ENCODE results near the gene FGF1. TPM values are rescaled to one million over a fixed set of nuclear protein-coding genes. Genes with fewer than 3 reads are reported as not detected.

Gene FGF1
- total RNA-seq (2012; rRNA removed): 1.5 TPM in 2 replicates

GRCh38 chr5:142685418-142686209 is at the start of gene FGF1:
Gene FGF1, minus strand, starts transcription at chr5:142686090. Its CDS starts 71,963 bp downstream, at chr5:142614127.
- Histone ChIP-seq H3K9ac (ENCODE audit: low read depth, low read length) (peak within 1 kb of the TSS; percentile 17), H3K4me3 (ENCODE audit: low read length) (no peak within 1 kb of the TSS), H3K27me3 (ENCODE audit: control insufficient read depth, insufficient read depth, low read length) (peaks cover 2% of the 10 kb centered on the region), H3K9me3 (replicated peaks; ENCODE audit: low read length) (no peaks in the 10 kb centered on the region), H3K36me3 (ENCODE audit: insufficient read depth, low read length) (no peaks in the 10 kb centered on the region), H3K4me2 (ENCODE audit: low read length) (peak within 1 kb of the TSS; percentile 62), H3K4me1 (ENCODE audit: control insufficient read depth, insufficient read depth, low read length) (peaks cover 37% of the 10 kb centered on the region)

- no peaks in the 10 kb centered on the region for H3K36me3 ChIP-seq (ENCODE audit: insufficient read depth, low read length)
- H3K27me3 ChIP-seq (ENCODE audit: control insufficient read depth, insufficient read depth, low read length): no peaks in the 10 kb centered on the region
- no peaks in the 10 kb centered on the region for H3K9me3 ChIP-seq (replicated peaks; ENCODE audit: low read length)
- H3K4me2 ChIP-seq (ENCODE audit: low read length): no peak overlapping the region
- peaks cover 31% of the 10 kb centered on the region for H3K4me1 ChIP-seq (ENCODE audit: control insufficient read depth, insufficient read depth, low read length)
- H3K9ac ChIP-seq (ENCODE audit: low read depth, low read length): peak overlapping the region; percentile 74
- no peak overlapping the region for H3K4me3 ChIP-seq (ENCODE audit: low read length)
Measured at GRCh38 chr5:142727735-142728047, 41.8 kb upstream of the FGF1 start.

GRCh38 chr5:142726188-142726731 is 40.4 kb upstream of the FGF1 start:
- Histone ChIP-seq H3K36me3 (ENCODE audit: insufficient read depth, low read length) (no peaks in the 10 kb centered on the region), H3K27me3 (ENCODE audit: control insufficient read depth, insufficient read depth, low read length) (no peaks in the 10 kb centered on the region), H3K9me3 (replicated peaks; ENCODE audit: low read length) (no peaks in the 10 kb centered on the region), H3K4me2 (ENCODE audit: low read length) (peak overlapping the region; percentile 58), H3K4me3 (ENCODE audit: low read length) (no peak overlapping the region), H3K9ac (ENCODE audit: low read depth, low read length) (peak overlapping the region; percentile 74), H3K4me1 (ENCODE audit: control insufficient read depth, insufficient read depth, low read length) (peaks cover 31% of the 10 kb centered on the region)

- peaks cover 32% of the 10 kb centered on the region for H3K4me1 ChIP-seq (ENCODE audit: control insufficient read depth, insufficient read depth, low read length)
- H3K27me3 ChIP-seq (ENCODE audit: control insufficient read depth, insufficient read depth, low read length): no peaks in the 10 kb centered on the region
- H3K9ac ChIP-seq (ENCODE audit: low read depth, low read length): peak overlapping the region; percentile 48
- peak overlapping the region; percentile 56 for H3K4me2 ChIP-seq (ENCODE audit: low read length)
- H3K4me3 ChIP-seq (ENCODE audit: low read length): peak overlapping the region; percentile 22
- no peaks in the 10 kb centered on the region for H3K9me3 ChIP-seq (replicated peaks; ENCODE audit: low read length)
- H3K36me3 ChIP-seq (ENCODE audit: insufficient read depth, low read length): no peaks in the 10 kb centered on the region
Measured at GRCh38 chr5:142725231-142726187, 39.6 kb upstream of the FGF1 start.

GRCh38 chr5:142724821-142725220 is 38.9 kb upstream of the FGF1 start:
- Histone ChIP-seq H3K4me2 (ENCODE audit: low read length) (no peak overlapping the region), H3K27me3 (ENCODE audit: control insufficient read depth, insufficient read depth, low read length) (no peaks in the 10 kb centered on the region), H3K9me3 (replicated peaks; ENCODE audit: low read length) (no peaks in the 10 kb centered on the region), H3K36me3 (ENCODE audit: insufficient read depth, low read length) (no peaks in the 10 kb centered on the region), H3K4me3 (ENCODE audit: low read length) (no peak overlapping the region), H3K4me1 (ENCODE audit: control insufficient read depth, insufficient read depth, low read length) (peaks cover 39% of the 10 kb centered on the region), H3K9ac (ENCODE audit: low read depth, low read length) (peak overlapping the region; percentile 48)

- Histone ChIP-seq H3K9me3 (replicated peaks; ENCODE audit: low read length) (no peaks in the 10 kb centered on the region), H3K9ac (ENCODE audit: low read depth, low read length) (no peak overlapping the region), H3K4me1 (ENCODE audit: control insufficient read depth, insufficient read depth, low read length) (peaks cover 44% of the 10 kb centered on the region), H3K4me3 (ENCODE audit: low read length) (no peak overlapping the region), H3K36me3 (ENCODE audit: insufficient read depth, low read length) (no peaks in the 10 kb centered on the region), H3K4me2 (ENCODE audit: low read length) (no peak overlapping the region), H3K27me3 (ENCODE audit: control insufficient read depth, insufficient read depth, low read length) (no peaks in the 10 kb centered on the region)
Measured at GRCh38 chr5:142722896-142723295, 37.0 kb upstream of the FGF1 start.

- Histone ChIP-seq H3K4me3 (ENCODE audit: low read length) (no peak overlapping the region), H3K4me2 (ENCODE audit: low read length) (no peak overlapping the region), H3K36me3 (ENCODE audit: insufficient read depth, low read length) (no peaks in the 10 kb centered on the region), H3K9me3 (replicated peaks; ENCODE audit: low read length) (no peaks in the 10 kb centered on the region), H3K4me1 (ENCODE audit: control insufficient read depth, insufficient read depth, low read length) (peaks cover 41% of the 10 kb centered on the region), H3K27me3 (ENCODE audit: control insufficient read depth, insufficient read depth, low read length) (no peaks in the 10 kb centered on the region), H3K9ac (ENCODE audit: low read depth, low read length) (no peak overlapping the region)
Measured at GRCh38 chr5:142722146-142722545, 36.3 kb upstream of the FGF1 start.

- Histone ChIP-seq H3K9me3 (replicated peaks; ENCODE audit: low read length) (no peaks in the 10 kb centered on the region), H3K4me1 (ENCODE audit: control insufficient read depth, insufficient read depth, low read length) (peaks cover 32% of the 10 kb centered on the region), H3K27me3 (ENCODE audit: control insufficient read depth, insufficient read depth, low read length) (no peaks in the 10 kb centered on the region), H3K36me3 (ENCODE audit: insufficient read depth, low read length) (no peaks in the 10 kb centered on the region), H3K9ac (ENCODE audit: low read depth, low read length) (no peak overlapping the region), H3K4me3 (ENCODE audit: low read length) (no peak overlapping the region), H3K4me2 (ENCODE audit: low read length) (peak overlapping the region; percentile 32)
Measured at GRCh38 chr5:142720641-142721271, 34.9 kb upstream of the FGF1 start.

- peaks cover 23% of the 10 kb centered on the region for H3K4me1 ChIP-seq (ENCODE audit: control insufficient read depth, insufficient read depth, low read length)
- H3K4me2 ChIP-seq (ENCODE audit: low read length): no peak overlapping the region
- no peaks in the 10 kb centered on the region for H3K9me3 ChIP-seq (replicated peaks; ENCODE audit: low read length)
- H3K36me3 ChIP-seq (ENCODE audit: insufficient read depth, low read length): no peaks in the 10 kb centered on the region
- no peak overlapping the region for H3K4me3 ChIP-seq (ENCODE audit: low read length)
- no peak overlapping the region for H3K9ac ChIP-seq (ENCODE audit: low read depth, low read length)
- H3K27me3 ChIP-seq (ENCODE audit: control insufficient read depth, insufficient read depth, low read length): no peaks in the 10 kb centered on the region
Measured at GRCh38 chr5:142719836-142720370, 34.0 kb upstream of the FGF1 start.

- Histone ChIP-seq H3K36me3 (ENCODE audit: insufficient read depth, low read length) (no peaks in the 10 kb centered on the region), H3K4me3 (ENCODE audit: low read length) (no peak overlapping the region), H3K4me1 (ENCODE audit: control insufficient read depth, insufficient read depth, low read length) (peaks cover 18% of the 10 kb centered on the region), H3K4me2 (ENCODE audit: low read length) (no peak overlapping the region), H3K9ac (ENCODE audit: low read depth, low read length) (no peak overlapping the region), H3K27me3 (ENCODE audit: control insufficient read depth, insufficient read depth, low read length) (no peaks in the 10 kb centered on the region), H3K9me3 (replicated peaks; ENCODE audit: low read length) (no peaks in the 10 kb centered on the region)
Measured at GRCh38 chr5:142717582-142718215, 31.8 kb upstream of the FGF1 start.
